Activated CD4-positive, alpha-beta memory T cell treated with anti-CD3 and anti-CD28 coated beads for 36 hours (primary cell): ENCODE results near the gene SLC26A9. TPM values are rescaled to one million over a fixed set of nuclear protein-coding genes. Genes with fewer than 3 reads are reported as not detected.

Source experiments
- CTCF ChIA-PET: fragments of 350-600 bp; sonication (Branson Sonifier 250); formaldehyde crosslinking; loops from one replicate; lab custom pipeline; 2021; ENCODE audit warnings: antibody characterized with exemption, inconsistent platforms; lab: Charles Lee
- POLR2A ChIA-PET: fragments of 350-600 bp; sonication (Branson Sonifier 250); formaldehyde crosslinking; loops from one replicate; lab custom pipeline; 2021; ENCODE audit warnings: antibody characterized with exemption; lab: Charles Lee
- DNase-seq: peaks from one replicate; pipeline ENCODE4 v3.0.0-alpha.2; 2020
- H3K27ac Mint-ChIP-seq: one replicate; pipeline ENCODE4 v1.8.0; 2021; ENCODE audit warnings: mixed read lengths
- H3K27me3 Mint-ChIP-seq: one replicate; pipeline ENCODE4 v1.8.0; 2021; ENCODE audit warnings: mixed read lengths
- H3K36me3 Mint-ChIP-seq: one replicate; pipeline ENCODE4 v1.8.0; 2021; ENCODE audit warnings: mixed read lengths
- H3K4me1 Mint-ChIP-seq: one replicate; pipeline ENCODE4 v1.8.0; 2021; ENCODE audit warnings: low read depth, mixed read lengths
- H3K4me3 Mint-ChIP-seq: one replicate; pipeline ENCODE4 v1.8.0; 2021; ENCODE audit warnings: mild to moderate bottlenecking, mixed read lengths
- H3K9me3 Mint-ChIP-seq: one replicate; pipeline ENCODE4 v1.8.0; 2021; ENCODE audit warnings: mixed read lengths
- intact Hi-C: fragments of 100-400 bp; cut with micrococcal nuclease; formaldehyde crosslinking; loops from one replicate; pipeline ENCODE4 v1.15.1; 2023
- total RNA-seq, 2 experiments: library from RNA; stranded (reverse); gene quantifications; one replicate each; pipeline ENCODE4 v1.2.3, GENCODE V29; 2021

Gene SLC26A9
- total RNA-seq, 2 experiments from 2014 or later, result not detected

DNA sequence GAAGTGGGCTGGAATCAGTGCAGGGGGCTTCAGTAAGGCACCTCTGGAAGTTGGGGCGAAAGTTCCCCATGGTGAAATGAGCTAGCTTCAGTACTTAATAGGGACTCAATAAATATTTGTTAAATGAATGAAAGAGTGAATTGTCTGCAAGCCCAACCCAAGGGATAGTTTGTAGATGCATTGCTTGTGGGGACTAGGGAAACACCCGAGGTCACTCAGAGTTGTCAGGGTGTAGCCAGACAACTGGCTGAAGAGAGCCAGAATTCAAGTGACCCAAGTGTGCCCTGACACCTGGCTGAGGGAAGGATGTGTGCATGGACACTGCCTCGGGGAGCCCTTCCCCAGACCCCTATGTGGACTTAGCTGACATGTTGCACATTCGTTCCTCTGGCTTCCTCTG lies 1.3 kb upstream of the SLC26A9 start:
- H3K9me3 Mint-ChIP-seq, result no peaks in the 10 kb centered on the region
- intact Hi-C loops, result no loop called here
- ChIA-PET POLR2A (no interaction called here), CTCF (interaction anchor here (1.0 kb wide), 1 partner anchor 26 kb away, joined by 4 read pairs; no protein-coding TSS in a partner anchor)
- no peak overlapping the region for H3K27ac Mint-ChIP-seq
- H3K4me3 Mint-ChIP-seq, result no peak overlapping the region
- H3K4me1 Mint-ChIP-seq, result no peaks in the 10 kb centered on the region
- H3K36me3 Mint-ChIP-seq, result no peaks in the 10 kb centered on the region
- H3K27me3 Mint-ChIP-seq, result peaks cover 35% of the 10 kb centered on the region
- no peak for DNase-seq

DNA sequence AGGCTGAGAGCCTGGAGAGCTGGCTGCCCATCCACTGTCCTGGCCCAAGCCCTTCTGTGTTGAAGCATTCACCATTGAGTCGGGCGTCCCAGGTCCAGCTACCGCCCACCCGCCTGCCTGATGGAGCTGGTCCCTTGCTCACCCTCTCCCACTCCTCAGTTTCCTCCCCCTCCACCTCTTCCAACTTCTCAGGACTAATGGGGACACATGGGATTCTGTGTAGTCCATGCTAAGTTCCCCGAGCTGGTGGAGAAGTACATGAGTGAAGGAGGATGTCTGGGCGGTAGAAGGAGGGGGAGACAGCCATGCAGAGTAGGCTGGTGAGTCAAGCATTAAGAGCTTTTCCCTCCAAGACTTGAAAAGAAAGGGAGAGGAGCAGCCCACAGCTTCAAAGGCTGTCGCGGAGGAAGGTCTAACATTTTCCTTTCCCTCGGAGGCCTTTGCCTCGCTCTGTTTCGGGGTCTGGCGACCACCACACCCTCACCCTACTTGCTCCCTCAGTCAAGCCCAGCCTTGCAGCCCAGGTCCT lies 561 bp downstream of the SLC26A9 start:
- POLR2A ChIA-PET, result no interaction called here
- intact Hi-C loops, result no loop called here
- Mint-ChIP-seq H3K27me3 (peaks cover 42% of the 10 kb centered on the region), H3K36me3 (no peaks in the 10 kb centered on the region), H3K9me3 (no peaks in the 10 kb centered on the region), H3K27ac (no peak overlapping the region), H3K4me1 (no peaks in the 10 kb centered on the region), H3K4me3 (no peak overlapping the region)
- CTCF ChIA-PET, result interaction anchor here (2.0 kb wide), 1 partner anchor 35 kb away, joined by 8 read pairs; no protein-coding TSS in a partner anchor
- DNase-seq, result no peak

- H3K4me3 Mint-ChIP-seq, result no peak overlapping the region
- POLR2A ChIA-PET, result no interaction called here
- H3K27me3 Mint-ChIP-seq, result peaks cover 47% of the 10 kb centered on the region
- CTCF ChIA-PET, result no interaction called here
- no peaks in the 10 kb centered on the region for H3K36me3 Mint-ChIP-seq
- no peaks in the 10 kb centered on the region for H3K4me1 Mint-ChIP-seq
- intact Hi-C loops, result no loop called here
- H3K9me3 Mint-ChIP-seq, result no peaks in the 10 kb centered on the region
- DNase-seq, result no peak
- H3K27ac Mint-ChIP-seq, result no peak overlapping the region
Observed at GRCh38 chr1:205940710-205941109, 2.5 kb downstream of the SLC26A9 start.

- H3K27me3 Mint-ChIP-seq, result peaks cover 46% of the 10 kb centered on the region
- intact Hi-C loops, result no loop called here
- no peak for DNase-seq
- no peaks in the 10 kb centered on the region for H3K4me1 Mint-ChIP-seq
- no peaks in the 10 kb centered on the region for H3K9me3 Mint-ChIP-seq
- ChIA-PET POLR2A (no interaction called here), CTCF (no interaction called here)
- H3K36me3 Mint-ChIP-seq, result no peaks in the 10 kb centered on the region
- H3K4me3 Mint-ChIP-seq, result no peak overlapping the region
- no peak overlapping the region for H3K27ac Mint-ChIP-seq
Observed at GRCh38 chr1:205939690-205940330, 3.4 kb downstream of the SLC26A9 start.

DNA sequence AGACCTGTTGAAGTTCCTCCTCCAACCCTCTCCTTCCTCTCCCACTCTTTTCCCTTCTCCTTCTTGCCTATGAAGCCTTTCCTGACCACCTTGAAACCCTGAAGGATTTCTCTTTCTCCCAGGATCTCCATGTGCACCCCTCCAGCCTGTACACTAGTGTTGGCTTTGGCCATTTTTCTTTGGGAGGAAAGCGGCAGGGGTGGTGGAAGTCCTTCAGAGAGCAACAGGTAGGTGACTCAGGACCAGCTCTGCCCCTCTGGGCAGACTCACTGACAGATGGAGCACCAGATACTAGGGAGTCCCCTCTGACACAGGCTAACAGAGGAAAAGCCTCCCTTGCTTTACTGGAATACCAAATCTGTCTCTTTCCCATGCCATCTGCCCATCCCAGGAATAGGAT lies 4.6 kb downstream of the SLC26A9 start:
- intact Hi-C loops, result no loop called here
- Mint-ChIP-seq H3K27me3 (peaks cover 40% of the 10 kb centered on the region), H3K4me1 (no peaks in the 10 kb centered on the region)

DNA sequence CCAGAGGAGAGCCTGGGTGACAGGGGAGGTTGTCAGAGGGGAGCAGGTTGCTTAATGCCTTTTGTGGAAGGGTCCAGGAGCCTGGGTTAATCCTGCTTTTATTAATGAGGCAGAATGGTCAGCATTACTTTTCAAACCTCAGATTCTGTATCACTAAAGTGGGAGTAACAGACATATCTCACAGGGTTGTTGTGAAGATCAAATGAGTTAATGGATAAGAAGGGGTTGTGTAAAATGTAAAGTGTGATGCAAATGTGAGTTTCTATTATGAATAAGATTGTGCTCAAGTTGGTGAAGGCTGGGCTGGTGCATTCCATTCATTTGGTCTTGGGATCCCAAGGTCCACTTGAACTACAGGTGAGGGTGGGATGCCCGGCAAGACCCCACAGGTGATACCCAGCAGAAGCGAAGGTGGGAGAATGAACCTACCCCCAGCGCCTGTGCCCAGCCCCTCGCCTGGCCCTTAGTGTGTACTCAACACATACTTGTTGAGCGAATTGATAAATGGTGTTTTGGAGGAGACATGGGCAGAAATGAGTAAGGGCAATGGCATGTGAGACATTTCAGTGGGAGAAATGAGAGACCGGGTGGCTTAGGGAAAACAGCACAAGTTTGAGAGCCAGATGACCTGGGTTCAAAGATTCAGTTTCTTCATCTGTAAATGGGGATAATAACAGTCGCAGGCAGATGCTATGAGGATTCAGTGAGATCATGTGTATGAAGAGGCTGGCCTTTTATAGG lies 6.2 kb downstream of the SLC26A9 start:
- ChIA-PET POLR2A (no interaction called here), CTCF (no interaction called here)
- Mint-ChIP-seq H3K27me3 (peaks cover 38% of the 10 kb centered on the region), H3K4me1 (no peaks in the 10 kb centered on the region), H3K36me3 (no peaks in the 10 kb centered on the region), H3K9me3 (no peaks in the 10 kb centered on the region), H3K27ac (no peak overlapping the region), H3K4me3 (no peak overlapping the region)
- no peak for DNase-seq
- intact Hi-C loops, result no loop called here

More for the DNA sequence above, 4.6 kb downstream of the SLC26A9 start:
- no peak for DNase-seq
- ChIA-PET POLR2A (no interaction called here), CTCF (no interaction called here)
- Mint-ChIP-seq H3K36me3 (no peaks in the 10 kb centered on the region), H3K27ac (no peak overlapping the region), H3K4me3 (no peak overlapping the region), H3K9me3 (no peaks in the 10 kb centered on the region)

DNA sequence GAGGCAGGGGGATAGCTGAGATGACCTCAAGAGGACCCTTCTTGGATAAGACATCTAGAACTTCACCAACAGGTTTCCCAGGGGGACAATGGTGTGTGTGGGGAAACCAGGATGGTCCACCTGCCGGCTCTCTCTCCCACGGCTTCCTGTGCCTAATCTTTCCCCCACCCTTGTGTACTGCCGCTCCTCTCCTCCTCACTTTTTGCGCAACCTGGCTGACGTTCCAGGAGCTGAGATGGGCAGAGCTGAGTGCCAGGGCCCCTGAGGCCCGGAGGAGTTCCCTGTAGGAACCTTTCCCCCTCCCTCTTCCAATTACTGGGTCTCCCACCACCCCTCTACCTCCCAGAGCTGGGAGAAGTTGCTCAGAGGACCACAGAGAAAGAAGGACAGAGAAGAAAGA lies 6.9 kb downstream of the SLC26A9 start:
- ChIA-PET POLR2A (no interaction called here), CTCF (no interaction called here)
- intact Hi-C loops, result no loop called here
- H3K27me3 Mint-ChIP-seq, result peaks cover 35% of the 10 kb centered on the region
- no peaks in the 10 kb centered on the region for H3K36me3 Mint-ChIP-seq
- DNase-seq, result no peak
- H3K27ac Mint-ChIP-seq, result no peak overlapping the region
- no peaks in the 10 kb centered on the region for H3K4me1 Mint-ChIP-seq
- no peaks in the 10 kb centered on the region for H3K9me3 Mint-ChIP-seq
- H3K4me3 Mint-ChIP-seq, result no peak overlapping the region

- ChIA-PET POLR2A (no interaction called here), CTCF (no interaction called here)
- no peaks in the 10 kb centered on the region for H3K36me3 Mint-ChIP-seq
- H3K9me3 Mint-ChIP-seq, result no peaks in the 10 kb centered on the region
- H3K27me3 Mint-ChIP-seq, result peaks cover 34% of the 10 kb centered on the region
- no peaks in the 10 kb centered on the region for H3K4me1 Mint-ChIP-seq
- H3K4me3 Mint-ChIP-seq, result no peak overlapping the region
- intact Hi-C loops, result no loop called here
- no peak overlapping the region for H3K27ac Mint-ChIP-seq
- no peak for DNase-seq
Observed at GRCh38 chr1:205935869-205936268, 7.4 kb downstream of the SLC26A9 start.

DNA sequence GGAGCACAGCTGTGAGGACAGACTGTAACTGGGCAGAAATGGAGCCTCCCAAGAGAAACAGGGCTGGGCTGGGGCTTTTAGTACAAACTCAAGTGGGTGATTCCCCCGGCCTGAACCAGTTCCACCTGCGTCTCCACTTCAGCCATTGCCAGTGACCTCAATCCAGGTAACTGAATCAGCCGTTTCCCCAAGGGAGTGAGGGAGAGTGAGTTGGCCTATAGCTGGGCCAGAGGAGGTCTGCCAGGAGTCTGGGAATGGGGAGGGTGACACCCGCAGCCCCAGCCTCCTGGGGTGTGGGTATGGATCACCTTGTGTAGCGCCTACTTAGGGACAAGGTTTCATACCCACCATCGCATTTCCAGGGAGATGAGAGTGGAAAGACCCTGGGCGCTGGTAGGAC lies 8.5 kb downstream of the SLC26A9 start:
- no peak for DNase-seq
- Mint-ChIP-seq H3K4me1 (no peaks in the 10 kb centered on the region), H3K4me3 (no peak overlapping the region), H3K9me3 (no peaks in the 10 kb centered on the region), H3K27ac (no peak overlapping the region), H3K27me3 (peaks cover 25% of the 10 kb centered on the region), H3K36me3 (no peaks in the 10 kb centered on the region)
- CTCF ChIA-PET, result interaction anchor here (1.2 to 2.6 kb wide), 2 partner anchors 16 to 43 kb away, joined by 4 to 8 read pairs; no protein-coding TSS in a partner anchor
- intact Hi-C loops, result no loop called here
- POLR2A ChIA-PET, result no interaction called here

DNA sequence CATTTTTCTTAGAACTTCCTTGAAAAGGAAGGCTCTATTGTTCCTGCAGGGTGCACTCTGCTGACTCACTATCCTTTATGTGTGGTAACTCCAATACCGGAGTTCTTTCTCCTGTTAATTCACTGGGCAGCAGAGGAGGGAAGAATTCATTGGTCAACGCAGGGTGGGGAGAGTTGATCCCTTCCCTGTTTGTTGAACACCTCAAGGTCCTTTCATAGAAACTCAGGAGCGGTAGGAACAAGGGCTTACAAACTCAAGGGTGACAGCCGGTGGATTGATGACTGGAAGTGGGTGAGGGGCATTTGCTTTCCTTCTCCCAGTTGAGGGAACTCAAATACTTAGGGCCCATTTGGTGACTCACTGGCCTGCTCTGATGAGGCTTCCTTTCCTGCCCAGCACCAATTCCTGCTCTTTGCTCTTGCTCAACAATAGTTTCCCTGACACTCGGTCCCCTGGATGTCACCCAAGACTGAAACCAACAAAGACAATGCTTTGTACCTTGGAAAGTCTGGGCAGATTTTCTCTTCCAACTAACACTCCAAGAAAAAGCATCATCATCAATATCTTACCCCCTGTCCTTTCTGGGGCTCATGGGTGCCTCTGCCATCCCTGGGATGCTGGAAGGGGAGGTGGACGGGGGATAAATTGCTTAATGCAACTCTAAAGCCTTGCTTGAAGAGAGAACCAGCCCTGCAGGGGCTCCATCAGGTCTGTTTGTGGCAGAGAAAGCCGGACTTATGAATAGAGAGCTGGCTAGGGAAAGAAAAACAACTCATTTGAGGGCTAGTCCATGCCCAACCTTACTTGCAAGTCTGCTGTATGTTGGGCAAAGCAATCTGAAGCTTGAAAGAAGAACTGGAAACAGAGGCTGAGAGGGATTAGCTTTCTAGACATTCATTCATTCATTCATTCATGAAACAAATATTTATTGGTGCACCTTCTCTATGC lies 9.3 kb downstream of the SLC26A9 start:
- intact Hi-C loops, result no loop called here
- CTCF ChIA-PET, result interaction anchor here (1.2 to 2.6 kb wide), 3 partner anchors 15 to 43 kb away, joined by 4 to 8 read pairs (median 7); no protein-coding TSS in a partner anchor

GRCh38 chr1:205932776-205933175 lies 10.5 kb downstream of the SLC26A9 start:
- Mint-ChIP-seq H3K27ac (no peak overlapping the region), H3K4me1 (no peaks in the 10 kb centered on the region), H3K9me3 (no peaks in the 10 kb centered on the region), H3K36me3 (no peaks in the 10 kb centered on the region), H3K27me3 (peaks cover 15% of the 10 kb centered on the region), H3K4me3 (no peak overlapping the region)
- ChIA-PET CTCF (interaction anchor here (1.0 to 2.6 kb wide), 3 partner anchors 13 to 45 kb away, joined by 3 to 8 read pairs (median 7); no protein-coding TSS in a partner anchor), POLR2A (no interaction called here)
- no peak for DNase-seq
- intact Hi-C loops, result no loop called here

More for the DNA sequence above, 9.3 kb downstream of the SLC26A9 start:
- Mint-ChIP-seq H3K4me1 (no peaks in the 10 kb centered on the region), H3K4me3 (no peak overlapping the region), H3K27me3 (peaks cover 22% of the 10 kb centered on the region), H3K27ac (no peak overlapping the region), H3K9me3 (no peaks in the 10 kb centered on the region), H3K36me3 (no peaks in the 10 kb centered on the region)
- DNase-seq, result no peak
- POLR2A ChIA-PET, result no interaction called here
